Measurements from ENCODE around the gene LAIR2.
"Not testable (repeated sequence)": the region's sequence is repeated elsewhere in the genome, so short reads cannot be mapped to it uniquely, and the experiment has no call there.

Gene LAIR2

DNA sequence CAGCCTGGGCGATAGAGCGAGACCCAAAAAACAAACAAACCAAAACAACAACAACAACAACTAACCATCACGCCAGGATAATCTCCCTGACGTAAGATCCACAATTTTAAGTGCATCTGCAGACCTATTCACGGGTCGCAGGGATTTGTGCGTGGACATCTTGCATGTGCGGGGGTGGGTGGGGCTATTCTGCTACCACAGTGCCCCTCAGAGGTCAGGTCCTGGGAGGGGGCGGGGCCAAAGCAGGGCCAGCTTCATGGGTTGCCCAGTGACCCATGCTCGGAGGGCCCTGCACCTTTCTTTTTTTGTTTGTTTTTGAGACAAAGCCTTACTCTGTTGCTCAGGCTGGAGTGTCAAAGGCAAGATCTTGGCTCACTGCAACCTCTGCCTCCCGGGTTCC, 26.9 kb upstream of the LAIR2 start:
- peaks cover 72% of the 10 kb centered on the region for H3K27me3 Mint-ChIP-seq
- DNase-seq: no peak

DNA sequence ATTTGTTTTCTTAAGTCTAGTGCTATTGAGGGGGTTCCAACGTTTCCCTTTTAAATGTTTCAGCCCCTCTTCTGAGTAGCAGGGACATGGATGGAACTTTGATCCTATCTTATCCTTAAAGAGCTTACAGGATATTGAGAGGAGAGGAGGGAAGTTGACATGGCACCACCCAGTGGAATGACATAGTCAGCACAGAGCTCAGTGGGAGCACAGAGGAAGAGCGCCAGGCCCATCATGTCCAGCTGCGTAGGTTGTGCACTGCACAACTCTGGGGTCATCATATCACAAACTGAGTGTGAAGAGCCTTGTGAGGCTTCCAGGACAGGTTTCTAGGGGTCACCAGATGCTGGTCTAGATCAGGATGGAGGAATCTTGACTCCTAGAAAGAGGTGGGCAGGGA, 25.0 kb upstream of the LAIR2 start:
- Mint-ChIP-seq H3K27ac (no peak overlapping the region), H3K4me3 (no peak overlapping the region), H3K4me1 (peaks cover 22% of the 10 kb centered on the region), H3K9me3 (no peaks in the 10 kb centered on the region), H3K27me3 (peaks cover 70% of the 10 kb centered on the region)
- no peak for ATAC-seq
- no peak for DNase-seq

More for the DNA sequence above, 26.9 kb upstream of the LAIR2 start:
- peaks cover 21% of the 10 kb centered on the region for H3K4me1 Mint-ChIP-seq
- H3K27ac Mint-ChIP-seq: no peak overlapping the region
- no peak overlapping the region for H3K4me3 Mint-ChIP-seq
- H3K9me3 Mint-ChIP-seq: no peaks in the 10 kb centered on the region
- ATAC-seq: no peak

DNA sequence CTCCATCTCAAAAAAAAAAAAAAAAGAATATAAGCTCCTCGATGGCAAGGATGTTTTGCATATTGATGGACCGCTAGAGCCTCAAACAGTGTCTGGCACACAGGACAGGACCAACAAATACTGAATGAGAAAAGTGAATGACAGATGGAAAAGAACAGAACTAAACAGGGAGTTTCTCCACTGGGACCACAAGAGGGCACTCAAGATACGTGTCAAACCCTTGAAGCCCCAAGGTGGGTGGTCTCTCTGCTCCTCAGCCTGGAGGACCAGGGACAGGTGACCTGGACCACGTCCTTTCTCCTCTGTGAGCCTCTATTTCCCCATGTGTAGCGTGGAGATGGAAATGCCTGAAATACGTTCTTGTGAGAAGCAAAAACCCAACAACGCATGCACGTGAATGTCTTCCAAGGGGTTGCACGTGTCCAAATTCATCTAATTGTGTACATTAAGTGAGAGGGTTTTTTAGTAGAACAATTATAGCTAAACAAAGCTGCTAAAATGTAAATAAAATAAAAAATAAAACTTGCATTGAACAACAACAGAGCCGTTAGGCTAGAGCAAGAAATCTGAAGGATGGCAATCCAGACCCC, 23.9 kb upstream of the LAIR2 start:
- no peak overlapping the region for H3K4me3 Mint-ChIP-seq
- no peak for ATAC-seq
- H3K27me3 Mint-ChIP-seq: peaks cover 60% of the 10 kb centered on the region

DNA sequence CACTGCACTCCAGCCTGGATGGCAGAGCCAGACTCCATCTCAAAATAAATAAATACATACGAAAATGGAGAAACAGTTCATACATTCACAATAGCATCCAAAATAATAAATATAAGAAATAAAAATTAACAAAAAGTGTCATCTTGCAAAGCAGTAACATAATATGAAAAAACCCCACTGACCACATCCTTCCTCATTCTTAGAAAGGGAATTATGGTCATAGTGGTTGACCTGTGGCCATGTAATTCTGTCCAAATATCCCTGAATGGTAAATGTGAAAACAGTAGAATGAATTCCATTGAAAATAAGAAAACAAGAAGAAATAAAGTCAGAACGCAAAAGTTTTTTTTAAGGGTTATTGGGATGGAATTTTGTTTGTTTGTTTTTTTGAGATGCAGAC, 22.6 kb upstream of the LAIR2 start:
- Mint-ChIP-seq H3K4me3 (no peak overlapping the region), H3K9me3 (no peaks in the 10 kb centered on the region), H3K27me3 (peaks cover 66% of the 10 kb centered on the region), H3K4me1 (peaks cover 17% of the 10 kb centered on the region), H3K27ac (no peak overlapping the region)
- ATAC-seq (no peak), DNase-seq (no peak)

More for the DNA sequence above, 23.9 kb upstream of the LAIR2 start:
- H3K9me3 Mint-ChIP-seq: no peaks in the 10 kb centered on the region
- DNase-seq: no peak
- peaks cover 17% of the 10 kb centered on the region for H3K4me1 Mint-ChIP-seq
- H3K27ac Mint-ChIP-seq: no peak overlapping the region

DNA sequence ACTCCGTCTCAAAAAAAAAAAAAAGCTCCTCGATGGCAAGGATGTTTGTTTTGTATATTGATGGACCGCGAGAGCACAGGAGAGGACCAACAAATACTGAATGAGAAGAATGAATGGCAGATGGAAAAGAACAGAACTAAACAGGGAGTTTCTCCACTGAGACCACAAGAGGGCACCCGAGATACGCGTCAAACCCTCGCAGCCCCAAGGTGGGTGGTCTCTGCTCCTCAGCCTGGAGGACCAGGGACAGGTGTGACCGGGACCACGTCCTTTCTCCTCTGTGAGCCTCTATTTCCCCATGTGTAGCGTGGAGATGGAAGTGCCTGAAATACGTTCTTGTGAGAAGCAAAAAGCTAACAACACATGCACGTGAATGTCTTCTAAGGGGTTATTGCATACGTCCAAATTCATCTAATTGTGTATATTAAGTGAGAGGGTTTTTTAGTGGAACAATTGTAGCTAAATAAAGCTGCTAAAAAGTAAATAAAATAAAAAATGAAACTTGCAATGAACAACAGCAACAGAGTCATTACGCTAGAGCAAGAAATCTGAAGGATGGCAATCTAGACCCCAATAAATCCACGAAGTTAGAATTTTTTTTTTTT, 21.2 kb upstream of the LAIR2 start:
- Mint-ChIP-seq H3K9me3 (no peaks in the 10 kb centered on the region), H3K27ac (no peak overlapping the region), H3K4me1 (peaks cover 17% of the 10 kb centered on the region), H3K27me3 (peaks cover 74% of the 10 kb centered on the region), H3K4me3 (no peak overlapping the region)
- DNase-seq: peak in 1 of 2 donors; percentile 46
- ATAC-seq: no peak

DNA sequence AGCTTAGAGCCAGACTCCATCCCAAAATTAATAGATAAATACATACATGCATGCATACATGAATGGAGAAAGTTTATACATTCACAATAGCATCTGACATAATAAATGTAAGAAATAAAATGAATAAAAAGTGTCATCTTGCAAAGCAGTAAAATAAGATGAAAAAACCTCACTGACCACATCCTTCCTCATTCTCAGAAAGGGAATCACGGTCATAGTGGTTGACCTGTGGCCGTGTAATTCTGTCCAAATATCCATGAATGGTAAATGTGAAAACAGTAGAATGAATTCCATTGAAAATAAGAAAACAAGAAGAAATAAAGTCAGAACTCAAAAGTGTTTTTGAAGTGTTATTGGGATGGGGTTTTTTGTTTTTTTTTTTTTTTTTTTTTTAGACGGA, 19.7 kb upstream of the LAIR2 start:
- Mint-ChIP-seq H3K27me3 (peaks cover 60% of the 10 kb centered on the region), H3K9me3 (no peaks in the 10 kb centered on the region), H3K4me3 (no peak overlapping the region), H3K4me1 (peaks cover 17% of the 10 kb centered on the region), H3K27ac (no peak overlapping the region)
- no peak for DNase-seq
- no peak for ATAC-seq

DNA sequence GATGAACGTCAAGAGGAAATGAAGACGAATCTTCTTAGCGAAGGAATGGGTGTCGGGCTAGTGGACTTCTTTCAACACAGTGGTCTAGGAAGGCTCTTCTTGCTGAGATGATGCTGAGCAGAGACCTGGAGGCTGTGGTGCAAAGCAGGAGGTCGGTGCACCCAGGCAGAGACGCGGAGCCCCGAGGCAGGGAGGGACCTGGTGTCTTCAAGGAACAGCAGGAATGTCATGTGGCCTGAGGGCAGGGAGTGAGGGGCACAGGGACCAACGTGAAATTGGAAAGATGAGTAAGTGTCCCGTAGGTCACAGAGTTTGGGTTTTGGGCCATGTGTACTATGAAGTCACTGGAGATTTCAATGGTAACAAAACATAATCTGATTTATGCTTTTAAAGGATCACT, 18.2 kb upstream of the LAIR2 start:
- H3K4me1 Mint-ChIP-seq: peaks cover 17% of the 10 kb centered on the region
- no peak overlapping the region for H3K4me3 Mint-ChIP-seq
- no peak overlapping the region for H3K27ac Mint-ChIP-seq
- peaks cover 44% of the 10 kb centered on the region for H3K27me3 Mint-ChIP-seq
- no peak for ATAC-seq
- DNase-seq: no peak
- H3K9me3 Mint-ChIP-seq: no peaks in the 10 kb centered on the region

DNA sequence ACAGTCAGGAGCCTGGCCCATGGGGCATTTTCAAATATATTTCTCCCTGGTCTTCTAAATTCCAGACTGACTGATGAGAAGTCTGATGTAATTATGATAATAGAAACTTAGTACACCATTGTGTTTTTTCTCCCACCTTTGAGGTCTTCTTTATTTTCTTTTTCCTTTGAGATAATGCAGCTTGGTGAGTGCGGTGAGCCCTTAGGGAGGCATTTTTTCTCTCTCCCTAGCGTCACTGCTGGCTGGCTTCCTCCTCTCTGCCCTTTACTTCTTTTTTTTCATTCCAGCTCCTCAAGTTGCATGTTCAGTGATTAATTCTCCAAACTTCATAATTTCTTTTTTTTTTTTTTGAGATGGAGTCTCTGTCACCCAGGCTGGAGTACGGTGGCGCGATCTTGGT, 16.8 kb upstream of the LAIR2 start:
- ATAC-seq: no peak
- no peak for DNase-seq
- Mint-ChIP-seq H3K9me3 (no peaks in the 10 kb centered on the region), H3K4me3 (no peak overlapping the region), H3K4me1 (peaks cover 17% of the 10 kb centered on the region), H3K27me3 (peaks cover 42% of the 10 kb centered on the region), H3K27ac (no peak overlapping the region)

DNA sequence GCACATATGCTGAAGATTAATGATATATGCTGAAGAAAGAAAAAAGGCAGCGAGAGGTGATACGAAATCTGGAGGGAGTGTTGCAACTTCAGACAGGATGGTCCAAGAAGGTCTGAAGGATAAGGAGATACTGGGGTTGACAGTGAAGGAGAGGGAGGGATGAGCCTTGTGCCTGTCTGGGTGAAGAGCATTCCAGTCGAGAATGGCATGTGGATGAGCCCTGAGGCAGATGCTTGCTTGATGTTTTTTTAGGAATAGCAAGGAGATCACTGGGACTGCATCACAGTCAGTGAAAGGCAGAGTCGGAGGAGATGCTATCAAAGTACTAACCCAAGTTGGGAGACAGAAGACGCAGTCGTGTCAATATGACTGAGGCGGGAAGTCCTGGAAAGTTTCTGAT, 13.3 kb upstream of the LAIR2 start:
- H3K9me3 Mint-ChIP-seq: no peaks in the 10 kb centered on the region
- peaks cover 54% of the 10 kb centered on the region for H3K27me3 Mint-ChIP-seq
- no peaks in the 10 kb centered on the region for H3K4me1 Mint-ChIP-seq
- H3K27ac Mint-ChIP-seq: peak overlapping the region in 1 of 2 donors; percentile 7
- no peak for DNase-seq
- ATAC-seq: no peak
- no peak overlapping the region for H3K4me3 Mint-ChIP-seq

- peaks cover 54% of the 10 kb centered on the region for H3K27me3 Mint-ChIP-seq
- H3K9me3 Mint-ChIP-seq: no peaks in the 10 kb centered on the region
- DNase-seq: no peak
- H3K4me1 Mint-ChIP-seq: no peaks in the 10 kb centered on the region
- no peak for ATAC-seq
- H3K4me3 Mint-ChIP-seq: no peak overlapping the region
- H3K27ac Mint-ChIP-seq: no peak overlapping the region
Observed at GRCh38 chr19:54489766-54490165, 12.9 kb upstream of the LAIR2 start.

- peaks cover 8% of the 10 kb centered on the region for H3K4me1 Mint-ChIP-seq
- no peak overlapping the region for H3K4me3 Mint-ChIP-seq
- H3K27me3 Mint-ChIP-seq: peaks cover 65% of the 10 kb centered on the region
- no peak overlapping the region for H3K27ac Mint-ChIP-seq
- no peaks in the 10 kb centered on the region for H3K9me3 Mint-ChIP-seq
- ATAC-seq (no peak), DNase-seq (no peak)
Observed at GRCh38 chr19:54492568-54492967, 10.1 kb upstream of the LAIR2 start.

DNA sequence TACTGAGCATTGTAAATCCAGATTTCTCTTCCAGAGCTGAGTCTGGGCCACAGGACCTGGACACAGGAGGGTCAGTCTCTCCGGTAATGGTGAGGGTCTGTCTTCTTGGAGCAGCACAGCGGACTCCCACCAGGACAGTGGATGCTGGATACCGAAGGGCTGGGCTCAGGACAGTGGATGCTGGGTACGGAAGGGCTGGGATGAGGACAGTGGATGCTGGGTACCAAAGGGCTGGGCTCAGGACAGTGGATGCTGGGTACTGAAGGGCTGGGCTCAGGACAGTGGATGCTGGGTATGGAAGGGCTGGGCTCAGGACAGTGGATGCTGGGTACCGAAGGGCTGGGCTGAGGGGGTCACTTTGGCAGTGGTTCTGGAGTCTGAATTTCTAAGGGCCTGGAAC, 9.6 kb upstream of the LAIR2 start:
- not testable (repeated sequence) for H3K4me3 Mint-ChIP-seq, H3K27ac Mint-ChIP-seq, ATAC-seq, DNase-seq, H3K9me3 Mint-ChIP-seq
- peaks cover 70% of the 10 kb centered on the region for H3K27me3 Mint-ChIP-seq
- H3K4me1 Mint-ChIP-seq: peaks cover 12% of the 10 kb centered on the region

DNA sequence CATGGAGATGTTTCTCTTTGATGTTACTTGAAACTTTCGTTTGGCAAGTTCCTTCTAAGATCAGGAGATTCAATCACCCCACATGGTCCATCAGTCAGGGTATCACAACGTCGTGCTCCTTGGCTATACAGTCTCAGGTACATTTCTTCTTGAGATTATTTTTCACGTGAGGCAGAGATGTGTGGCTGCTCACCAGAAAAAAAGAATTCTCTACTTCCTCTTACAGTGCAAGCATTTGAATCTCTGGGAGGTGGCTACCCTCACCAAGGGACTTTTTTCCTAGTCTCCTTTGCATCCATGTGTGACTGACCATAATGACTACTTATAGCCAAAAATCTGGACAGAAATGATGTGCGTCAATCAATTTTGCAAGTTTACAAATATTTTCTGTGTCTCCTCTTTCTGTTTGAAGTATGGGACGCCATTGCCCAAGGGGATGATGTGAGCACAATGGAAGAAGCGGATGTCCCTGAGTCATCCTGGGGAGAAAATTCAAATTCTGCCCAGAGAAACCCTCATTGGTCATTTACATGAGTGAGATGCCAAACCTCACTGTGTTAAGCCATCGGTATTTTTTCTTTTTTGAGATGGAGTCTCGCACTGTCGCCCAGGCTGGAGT, 8.6 kb upstream of the LAIR2 start:
- H3K4me1 Mint-ChIP-seq: peaks cover 15% of the 10 kb centered on the region
- no peak overlapping the region for H3K27ac Mint-ChIP-seq
- H3K9me3 Mint-ChIP-seq: no peaks in the 10 kb centered on the region

DNA sequence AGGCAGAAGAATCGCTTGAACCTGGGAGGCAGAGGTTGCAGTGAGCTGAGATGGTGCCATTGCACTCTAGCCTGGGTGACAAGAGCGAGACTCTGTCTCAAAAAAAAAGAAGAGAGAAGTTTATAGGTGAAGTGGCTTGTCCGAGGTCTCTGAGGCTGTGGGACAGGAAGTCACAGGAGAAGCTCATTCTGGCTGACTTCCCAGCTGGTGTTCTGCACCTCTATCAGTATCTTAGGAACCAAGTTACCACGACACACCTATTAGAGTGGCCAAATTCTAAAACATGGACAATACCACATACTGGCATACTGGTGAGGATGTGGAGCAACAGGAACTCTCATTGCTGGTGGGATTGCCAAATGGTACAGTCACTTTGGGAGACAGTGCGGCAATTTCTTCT, 7.3 kb upstream of the LAIR2 start:
- not testable (repeated sequence) for H3K9me3 Mint-ChIP-seq, H3K27ac Mint-ChIP-seq, H3K4me3 Mint-ChIP-seq, ATAC-seq, DNase-seq
- H3K4me1 Mint-ChIP-seq: peaks cover 15% of the 10 kb centered on the region
- H3K27me3 Mint-ChIP-seq: peaks cover 83% of the 10 kb centered on the region

More for the DNA sequence above, 8.6 kb upstream of the LAIR2 start:
- H3K4me3 Mint-ChIP-seq: no peak overlapping the region
- H3K27me3 Mint-ChIP-seq: peaks cover 79% of the 10 kb centered on the region
- DNase-seq (no peak), ATAC-seq (no peak)

DNA sequence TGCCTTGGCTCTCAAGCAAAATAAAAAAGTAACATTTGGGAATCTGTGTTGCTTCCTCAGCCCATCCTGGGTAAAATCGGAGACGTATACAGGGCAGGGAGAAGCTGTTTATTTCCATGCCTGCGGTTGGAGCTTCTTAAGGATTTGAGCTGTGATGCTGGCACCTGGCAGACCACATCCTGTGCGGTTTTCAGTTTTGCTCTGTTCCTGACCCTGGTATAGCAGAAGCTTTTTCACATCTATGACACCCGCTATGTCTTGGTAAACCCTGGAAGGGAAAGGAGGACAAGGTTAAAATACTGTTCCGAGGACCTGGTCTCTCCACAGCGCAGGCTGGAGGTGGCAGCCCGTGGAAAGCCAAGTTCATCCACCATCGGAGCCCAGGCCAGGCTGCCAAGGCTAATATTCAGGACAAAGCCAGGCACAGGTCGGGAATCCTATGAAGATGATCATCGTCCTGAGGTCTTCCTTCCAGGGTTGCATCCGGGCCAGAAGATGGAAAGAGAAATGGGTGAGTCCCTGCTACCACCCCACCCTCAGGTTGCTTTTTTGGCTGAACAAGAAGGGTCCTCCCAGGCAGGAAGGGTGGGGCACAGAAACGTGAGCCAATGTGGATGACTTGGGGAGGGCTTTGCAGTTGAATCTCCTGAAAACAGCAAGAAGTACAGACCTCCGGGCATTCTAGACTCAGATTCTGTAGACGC, 4.7 kb upstream of the LAIR2 start:
- Mint-ChIP-seq H3K4me1 (peaks cover 21% of the 10 kb centered on the region), H3K27me3 (peaks cover 70% of the 10 kb centered on the region)
- not testable (repeated sequence) for H3K4me3 Mint-ChIP-seq, DNase-seq, H3K9me3 Mint-ChIP-seq, H3K27ac Mint-ChIP-seq
- peak; percentile 84 for ATAC-seq

- not testable (repeated sequence) for H3K4me3 Mint-ChIP-seq, DNase-seq, H3K9me3 Mint-ChIP-seq, H3K27ac Mint-ChIP-seq, ATAC-seq
- Mint-ChIP-seq H3K4me1 (peaks cover 22% of the 10 kb centered on the region), H3K27me3 (peaks cover 65% of the 10 kb centered on the region)
Observed at GRCh38 chr19:54498451-54498772, 4.2 kb upstream of the LAIR2 start.
